T-helper 2 cell treated with Interferon-gamma antibody and Interleukin-4, amounts not matched to agents 100 ng/mL and 5 ng/mL, for 36 hours (primary cell): ENCODE measurements around the gene MUC13. TPM values are rescaled to one million over a fixed set of nuclear protein-coding genes. Genes with fewer than 3 reads are reported as not detected.

ENCODE experiments used
- intact Hi-C: fragments of 100-400 bp; cut with micrococcal nuclease; formaldehyde crosslinking; loops from one replicate; pipeline ENCODE4 v1.15.1; 2023
- total RNA-seq: library from RNA; stranded (reverse); gene quantifications from 2 replicates; pipeline ENCODE4 v1.2.3, GENCODE V29; 2022

MUC13 gene
- total RNA-seq, 1 donor from 2014 or later, result not detected

- intact Hi-C loops, result no loop called here
Observed at GRCh38 chr3:124903896-124904834, 30.4 kb downstream of the MUC13 start.

- intact Hi-C loops, result no loop called here
Observed at GRCh38 chr3:124896824-124897526, 37.6 kb downstream of the MUC13 start.

- intact Hi-C loops, result no loop called here
Observed at GRCh38 chr3:124895756-124896155, 38.8 kb downstream of the MUC13 start.

- intact Hi-C loops, result no loop called here
Observed at GRCh38 chr3:124893526-124893925, 41.0 kb downstream of the MUC13 start.

- intact Hi-C loops, result no loop called here
Observed at GRCh38 chr3:124890573-124891190, 43.9 kb downstream of the MUC13 start.

- intact Hi-C loops, result no loop called here
Observed at GRCh38 chr3:124888482-124889441, 45.8 kb downstream of the MUC13 start.

- intact Hi-C loops, result no loop called here
Observed at GRCh38 chr3:124887932-124888298, 46.6 kb downstream of the MUC13 start.

GRCh38 chr3:124887177-124887931, 47.2 kb downstream of the MUC13 start, which contains the start of gene ITGB5:
TSS of gene ITGB5 (minus strand) at chr3:124887365. CDS start at chr3:124887000, 365 bp downstream.
- intact Hi-C loops, result no loop called here

- intact Hi-C loops, result no loop called here
Observed at GRCh38 chr3:124886168-124887056, 48.1 kb downstream of the MUC13 start.

GRCh38 chr3:124885466-124886167, 48.9 kb downstream of the MUC13 start:
- intact Hi-C loops, result no loop called here

GRCh38 chr3:124884474-124885101, 50.0 kb downstream of the MUC13 start:
- intact Hi-C loops, result no loop called here

GRCh38 chr3:124883766-124884473, 50.6 kb downstream of the MUC13 start:
- intact Hi-C loops, result no loop called here

- intact Hi-C loops, result no loop called here
Observed at GRCh38 chr3:124882816-124883747, 51.5 kb downstream of the MUC13 start.

GRCh38 chr3:124881976-124882697, 52.4 kb downstream of the MUC13 start:
- intact Hi-C loops, result no loop called here

GRCh38 chr3:124879337-124879680, 55.2 kb downstream of the MUC13 start:
- intact Hi-C loops, result no loop called here
